HUES6 (cell line): ENCODE data around the gene SPRY4.

ENCODE experiments used
- H3K27ac ChIP-seq: 2 replicates; pipeline ENCODE4 v1.7.0; 2013; ENCODE audit warnings: low read depth, mild to moderate bottlenecking, low read length, inconsistent platforms
- H3K27me3 ChIP-seq: 2 replicates; pipeline ENCODE4 v1.6.1; 2013; ENCODE audit warnings: low read length; ENCODE audit not compliant: control insufficient read depth, insufficient read depth
- H3K36me3 ChIP-seq: 2 replicates; pipeline ENCODE4 v1.6.1; 2013; ENCODE audit warnings: low read length; ENCODE audit not compliant: control insufficient read depth, insufficient read depth
- H3K4me1 ChIP-seq: 2 replicates; pipeline ENCODE4 v1.6.1; 2013; ENCODE audit warnings: low read length; ENCODE audit not compliant: control insufficient read depth, insufficient read depth
- H3K4me3 ChIP-seq: 2 replicates; pipeline ENCODE4 v1.5.1; 2013; ENCODE audit warnings: low read depth, low read length
- H3K9ac ChIP-seq: one replicate; pipeline ENCODE4 v1.6.1; 2013; ENCODE audit warnings: mild to moderate bottlenecking, low read length
- H3K9me3 ChIP-seq: 2 replicates; pipeline ENCODE4 v1.6.1; 2013; ENCODE audit warnings: low read depth, low read length; ENCODE audit not compliant: control insufficient read depth, insufficient read depth

The SPRY4 gene

GRCh38 chr5:142314606-142315005, 10.2 kb downstream of the SPRY4 start:
- peaks cover 98% of the 10 kb centered on the region for H3K36me3 ChIP-seq
- H3K4me3 ChIP-seq: no peak overlapping the region; the same call in 1 of the 2 replicates
- no peak overlapping the region for H3K27ac ChIP-seq
- H3K27me3 ChIP-seq: no peaks in the 10 kb centered on the region
- no peaks in the 10 kb centered on the region for H3K9me3 ChIP-seq
- H3K9ac ChIP-seq: no peak overlapping the region
- peaks cover 75% of the 10 kb centered on the region for H3K4me1 ChIP-seq

GRCh38 chr5:142314109-142314508, 10.7 kb downstream of the SPRY4 start:
- Histone ChIP-seq H3K27ac (no peak overlapping the region), H3K9me3 (no peaks in the 10 kb centered on the region), H3K4me3 (peak overlapping the region; percentile 14; the same call in 1 of the 2 replicates), H3K4me1 (peaks cover 70% of the 10 kb centered on the region), H3K27me3 (no peaks in the 10 kb centered on the region), H3K36me3 (peaks cover 97% of the 10 kb centered on the region), H3K9ac (no peak overlapping the region)

- H3K9me3 ChIP-seq: no peaks in the 10 kb centered on the region
- peaks cover 94% of the 10 kb centered on the region for H3K36me3 ChIP-seq
- peaks cover 67% of the 10 kb centered on the region for H3K4me1 ChIP-seq
- H3K27ac ChIP-seq: no peak overlapping the region
- H3K4me3 ChIP-seq: no peak overlapping the region
- H3K9ac ChIP-seq: no peak overlapping the region
- no peaks in the 10 kb centered on the region for H3K27me3 ChIP-seq
Measured at GRCh38 chr5:142313682-142314081, 11.1 kb downstream of the SPRY4 start.

- Histone ChIP-seq H3K9me3 (no peaks in the 10 kb centered on the region), H3K36me3 (peaks cover 94% of the 10 kb centered on the region), H3K27me3 (no peaks in the 10 kb centered on the region), H3K27ac (no peak overlapping the region), H3K4me1 (peaks cover 63% of the 10 kb centered on the region), H3K4me3 (0 out of 2 replicates have a peak overlapping the region, but pooled peaks have one; percentile 4), H3K9ac (no peak overlapping the region)
Measured at GRCh38 chr5:142313275-142313674, 11.5 kb downstream of the SPRY4 start.

- Histone ChIP-seq H3K9ac (no peak overlapping the region), H3K27me3 (no peaks in the 10 kb centered on the region), H3K36me3 (peaks cover 91% of the 10 kb centered on the region), H3K27ac (no peak overlapping the region), H3K9me3 (no peaks in the 10 kb centered on the region), H3K4me3 (no peak overlapping the region), H3K4me1 (peaks cover 55% of the 10 kb centered on the region)
Measured at GRCh38 chr5:142312399-142312798, 12.4 kb downstream of the SPRY4 start.

- peaks cover 52% of the 10 kb centered on the region for H3K4me1 ChIP-seq
Measured at GRCh38 chr5:142311725-142312124, 13.1 kb downstream of the SPRY4 start.

GRCh38 chr5:142310803-142311202, 14.0 kb downstream of the SPRY4 start:
- Histone ChIP-seq H3K9me3 (no peaks in the 10 kb centered on the region), H3K4me3 (no peak overlapping the region), H3K36me3 (peaks cover 79% of the 10 kb centered on the region), H3K27me3 (no peaks in the 10 kb centered on the region), H3K4me1 (peaks cover 45% of the 10 kb centered on the region), H3K9ac (no peak overlapping the region), H3K27ac (no peak overlapping the region)

More at GRCh38 chr5:142311725-142312124, 13.1 kb downstream of the SPRY4 start:
- no peak overlapping the region for H3K27ac ChIP-seq
- H3K36me3 ChIP-seq: peaks cover 88% of the 10 kb centered on the region
- H3K27me3 ChIP-seq: no peaks in the 10 kb centered on the region
- H3K9me3 ChIP-seq: no peaks in the 10 kb centered on the region
- H3K9ac ChIP-seq: no peak overlapping the region
- no peak overlapping the region for H3K4me3 ChIP-seq

- H3K9ac ChIP-seq: no peak overlapping the region
- H3K27me3 ChIP-seq: no peaks in the 10 kb centered on the region
- peaks cover 69% of the 10 kb centered on the region for H3K36me3 ChIP-seq
- H3K4me1 ChIP-seq: peaks cover 39% of the 10 kb centered on the region
- no peak overlapping the region for H3K27ac ChIP-seq
- H3K4me3 ChIP-seq: no peak overlapping the region
- H3K9me3 ChIP-seq: no peaks in the 10 kb centered on the region
Measured at GRCh38 chr5:142309747-142310318, 15.0 kb downstream of the SPRY4 start.

- Histone ChIP-seq H3K27ac (no peak overlapping the region), H3K9me3 (no peaks in the 10 kb centered on the region), H3K36me3 (peaks cover 57% of the 10 kb centered on the region), H3K27me3 (no peaks in the 10 kb centered on the region), H3K4me3 (no peak overlapping the region), H3K9ac (no peak overlapping the region), H3K4me1 (peaks cover 37% of the 10 kb centered on the region)
Measured at GRCh38 chr5:142308358-142308757, 16.5 kb downstream of the SPRY4 start.

- Histone ChIP-seq H3K9ac (no peak overlapping the region), H3K27me3 (no peaks in the 10 kb centered on the region), H3K4me1 (peaks cover 30% of the 10 kb centered on the region), H3K36me3 (peaks cover 47% of the 10 kb centered on the region), H3K27ac (no peak overlapping the region), H3K4me3 (no peak overlapping the region), H3K9me3 (no peaks in the 10 kb centered on the region)
Measured at GRCh38 chr5:142307146-142307890, 17.5 kb downstream of the SPRY4 start.

- H3K9me3 ChIP-seq: no peaks in the 10 kb centered on the region
- H3K27me3 ChIP-seq: no peaks in the 10 kb centered on the region
- peaks cover 35% of the 10 kb centered on the region for H3K36me3 ChIP-seq
- H3K27ac ChIP-seq: no peak overlapping the region
- H3K4me1 ChIP-seq: peaks cover 19% of the 10 kb centered on the region
- no peak overlapping the region for H3K9ac ChIP-seq
- H3K4me3 ChIP-seq: no peak overlapping the region
Measured at GRCh38 chr5:142306077-142306502, 18.7 kb downstream of the SPRY4 start.
